Measurements from ENCODE around the gene NFE2L2. TPM values are rescaled to one million over a fixed set of nuclear protein-coding genes. Genes with fewer than 3 reads are reported as not detected.

The NFE2L2 gene
- 21.4 to 26.3 TPM (median 22.7 TPM) in 3 replicates for total RNA-seq (2021)
- percentile 84 among the genes with signal in this experiment for Bru-seq, nascent RNA
- long read RNA-seq, experiment 1, transcript NFE2L2-202 (5 exons, 2,651 nt) = minor isoform, 6 of 133 reads
- long read RNA-seq, experiment 1, transcript NFE2L2-201 (5 exons, 2,853 nt) = major isoform, 117 of 133 reads
- long read RNA-seq, experiment 1, partial matches to known transcripts = 2 of 133 reads
- long read RNA-seq, experiment 1, other reads (novel, unspliced or antisense) = 8 of 133 reads
- long read RNA-seq, experiment 2, transcript NFE2L2-201 (5 exons, 2,853 nt) = major isoform, 19 of 33 reads
- long read RNA-seq, experiment 2, partial matches to known transcripts = 2 of 33 reads
- long read RNA-seq, experiment 2, other reads (novel, unspliced or antisense) = 12 of 33 reads
- long read RNA-seq, experiment 3, partial matches to known transcripts = 0 of 6 reads
- long read RNA-seq, experiment 3, other reads (novel, unspliced or antisense) = 3 of 6 reads

DNA sequence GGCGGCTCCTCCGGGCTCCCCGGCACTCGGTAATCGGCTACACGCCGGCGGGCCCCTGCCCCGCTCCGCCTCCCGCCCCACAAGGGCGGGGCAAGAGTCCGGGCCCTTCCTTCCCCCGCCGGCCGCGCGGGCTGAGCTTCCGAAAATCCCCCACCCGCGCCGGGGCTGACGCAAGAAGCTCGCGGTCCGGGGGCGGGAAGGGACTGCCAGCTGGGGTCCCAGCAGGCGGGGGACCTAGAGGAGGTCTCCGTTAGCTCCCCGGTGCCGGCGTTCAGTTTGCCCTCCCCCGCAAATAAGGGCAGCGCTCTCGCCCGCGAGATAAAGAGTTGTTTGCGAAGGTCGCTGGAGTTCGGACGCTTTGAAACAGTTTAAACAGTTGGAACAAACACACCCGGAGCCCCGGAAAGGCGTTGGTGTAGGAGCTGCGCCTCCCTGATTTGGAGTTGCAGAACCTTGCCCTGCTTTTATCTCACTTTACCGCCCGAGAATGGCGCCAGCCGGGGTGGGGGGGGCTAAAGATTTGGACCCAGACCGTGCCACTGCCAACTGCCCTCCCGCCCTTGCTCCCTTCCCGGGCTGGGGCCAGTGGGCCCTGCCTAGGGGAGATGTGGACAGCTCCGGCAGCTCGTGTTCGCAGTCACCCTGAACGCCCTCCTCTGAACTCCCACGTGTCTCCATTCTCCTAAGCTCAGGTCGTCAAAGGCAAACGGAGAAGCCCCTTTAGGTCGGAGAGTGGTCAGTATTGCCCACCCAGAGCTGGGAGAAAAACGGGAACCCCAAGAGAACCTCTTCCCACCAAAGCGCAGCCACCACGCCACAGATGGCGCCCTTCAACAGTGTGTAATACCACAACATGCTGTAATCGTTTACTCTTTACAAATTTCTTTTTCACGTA, at the start of gene NFE2L2:
NFE2L2 (minus strand) TSS at position 35 of the 895 bp plus-strand sequence. CDS start 151 bp downstream, outside the sequence.
- Mint-ChIP-seq H3K36me3 (no peaks in the 10 kb centered on the region), H3K27ac (peak within 1 kb of the TSS; percentile 70), H3K9me3 (no peaks in the 10 kb centered on the region), H3K4me3 (peak within 1 kb of the TSS; percentile 84), H3K27me3 (ENCODE audit: low read depth) (no peaks in the 10 kb centered on the region), H3K4me1 (peaks cover 38% of the 10 kb centered on the region)
- ATAC-seq (peak; percentile 68), DNase-seq (ENCODE audit: low spot score) (peak; percentile 72)
- CTCF ChIA-PET = interaction anchor here (0.6 to 4.8 kb wide), 13 partner anchors 10 to 151 kb away, joined by 3 to 34 read pairs (median 4); partner anchors contain the start of gene HNRNPA3
- POLR2A ChIA-PET = interaction anchor here (0.6 to 2.6 kb wide), 11 partner anchors 9 to 498 kb away, joined by 3 to 14 read pairs (median 5); partner anchors contain the start of genes AGPS and HNRNPA3
- TF ChIP-seq CREM (CRISPR knock-in tag; IDR thresholded peaks at IDR 0.05) = 0 out of 2 replicates have a peak, but pooled peaks have one; percentile 3
- peak; percentile 41 for TF ChIP-seq SP1 (CRISPR knock-in tag; conservative IDR thresholded peaks at IDR 0.05)
- TF ChIP-seq, protein P1, sequence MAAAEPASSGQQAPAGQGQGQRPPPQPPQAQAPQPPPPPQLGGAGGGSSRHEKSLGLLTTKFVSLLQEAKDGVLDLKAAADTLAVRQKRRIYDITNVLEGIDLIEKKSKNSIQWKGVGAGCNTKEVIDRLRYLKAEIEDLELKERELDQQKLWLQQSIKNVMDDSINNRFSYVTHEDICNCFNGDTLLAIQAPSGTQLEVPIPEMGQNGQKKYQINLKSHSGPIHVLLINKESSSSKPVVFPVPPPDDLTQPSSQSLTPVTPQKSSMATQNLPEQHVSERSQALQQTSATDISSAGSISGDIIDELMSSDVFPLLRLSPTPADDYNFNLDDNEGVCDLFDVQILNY (CRISPR knock-in tag; IDR thresholded peaks at IDR 0.05) = peak; percentile 80; the same call in 1 of the 2 replicates
- TF ChIP-seq, protein P2, sequence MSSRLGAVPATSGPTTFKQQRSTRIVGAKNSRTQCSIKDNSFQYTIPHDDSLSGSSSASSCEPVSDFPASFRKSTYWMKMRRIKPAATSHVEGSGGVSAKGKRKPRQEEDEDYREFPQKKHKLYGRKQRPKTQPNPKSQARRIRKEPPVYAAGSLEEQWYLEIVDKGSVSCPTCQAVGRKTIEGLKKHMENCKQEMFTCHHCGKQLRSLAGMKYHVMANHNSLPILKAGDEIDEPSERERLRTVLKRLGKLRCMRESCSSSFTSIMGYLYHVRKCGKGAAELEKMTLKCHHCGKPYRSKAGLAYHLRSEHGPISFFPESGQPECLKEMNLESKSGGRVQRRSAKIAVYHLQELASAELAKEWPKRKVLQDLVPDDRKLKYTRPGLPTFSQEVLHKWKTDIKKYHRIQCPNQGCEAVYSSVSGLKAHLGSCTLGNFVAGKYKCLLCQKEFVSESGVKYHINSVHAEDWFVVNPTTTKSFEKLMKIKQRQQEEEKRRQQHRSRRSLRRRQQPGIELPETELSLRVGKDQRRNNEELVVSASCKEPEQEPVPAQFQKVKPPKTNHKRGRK (CRISPR knock-in tag; IDR thresholded peaks at IDR 0.05; ENCODE audit: borderline replicate concordance) = no peak
- peak; percentile 92 for TF ChIP-seq ZNF423 (CRISPR knock-in tag; IDR thresholded peaks at IDR 0.05)
- TF ChIP-seq, protein P3, sequence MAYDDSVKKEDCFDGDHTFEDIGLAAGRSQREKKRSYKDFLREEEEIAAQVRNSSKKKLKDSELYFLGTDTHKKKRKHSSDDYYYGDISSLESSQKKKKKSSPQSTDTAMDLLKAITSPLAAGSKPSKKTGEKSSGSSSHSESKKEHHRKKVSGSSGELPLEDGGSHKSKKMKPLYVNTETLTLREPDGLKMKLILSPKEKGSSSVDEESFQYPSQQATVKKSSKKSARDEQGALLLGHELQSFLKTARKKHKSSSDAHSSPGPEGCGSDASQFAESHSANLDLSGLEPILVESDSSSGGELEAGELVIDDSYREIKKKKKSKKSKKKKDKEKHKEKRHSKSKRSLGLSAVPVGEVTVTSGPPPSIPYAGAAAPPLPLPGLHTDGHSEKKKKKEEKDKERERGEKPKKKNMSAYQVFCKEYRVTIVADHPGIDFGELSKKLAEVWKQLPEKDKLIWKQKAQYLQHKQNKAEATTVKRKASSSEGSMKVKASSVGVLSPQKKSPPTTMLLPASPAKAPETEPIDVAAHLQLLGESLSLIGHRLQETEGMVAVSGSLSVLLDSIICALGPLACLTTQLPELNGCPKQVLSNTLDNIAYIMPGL (CRISPR knock-in tag; IDR thresholded peaks at IDR 0.05) = 0 out of 2 replicates have a peak, but pooled peaks have one; percentile 25
- TF ChIP-seq FOXP1 (CRISPR knock-in tag; IDR thresholded peaks at IDR 0.05; ENCODE audit: borderline replicate concordance) = peak; percentile 3; the same call in 1 of the 2 replicates
- no peak for TF ChIP-seq CREB1 (CRISPR knock-in tag; IDR thresholded peaks at IDR 0.05)
- 0 out of 2 replicates have a peak, but pooled peaks have one; percentile 10 for TF ChIP-seq ZNF219 (CRISPR knock-in tag; IDR thresholded peaks at IDR 0.05; ENCODE audit: borderline replicate concordance)
- TF ChIP-seq ZBTB21 (CRISPR knock-in tag; IDR thresholded peaks at IDR 0.05; ENCODE audit: borderline replicate concordance) = no peak
- peak; percentile 62; the same call in 1 of the 2 replicates for TF ChIP-seq NFE2L1 (CRISPR knock-in tag; IDR thresholded peaks at IDR 0.05)
- peak; percentile 99 for TF ChIP-seq GABPB1 (CRISPR knock-in tag; IDR thresholded peaks at IDR 0.05)
- TF ChIP-seq, protein P4, sequence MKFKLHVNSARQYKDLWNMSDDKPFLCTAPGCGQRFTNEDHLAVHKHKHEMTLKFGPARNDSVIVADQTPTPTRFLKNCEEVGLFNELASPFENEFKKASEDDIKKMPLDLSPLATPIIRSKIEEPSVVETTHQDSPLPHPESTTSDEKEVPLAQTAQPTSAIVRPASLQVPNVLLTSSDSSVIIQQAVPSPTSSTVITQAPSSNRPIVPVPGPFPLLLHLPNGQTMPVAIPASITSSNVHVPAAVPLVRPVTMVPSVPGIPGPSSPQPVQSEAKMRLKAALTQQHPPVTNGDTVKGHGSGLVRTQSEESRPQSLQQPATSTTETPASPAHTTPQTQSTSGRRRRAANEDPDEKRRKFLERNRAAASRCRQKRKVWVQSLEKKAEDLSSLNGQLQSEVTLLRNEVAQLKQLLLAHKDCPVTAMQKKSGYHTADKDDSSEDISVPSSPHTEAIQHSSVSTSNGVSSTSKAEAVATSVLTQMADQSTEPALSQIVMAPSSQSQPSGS (CRISPR knock-in tag; IDR thresholded peaks at IDR 0.05; ENCODE audit: borderline replicate concordance, low read depth) = 0 out of 2 replicates have a peak, but pooled peaks have one; percentile 20
- TF ChIP-seq, protein P5, sequence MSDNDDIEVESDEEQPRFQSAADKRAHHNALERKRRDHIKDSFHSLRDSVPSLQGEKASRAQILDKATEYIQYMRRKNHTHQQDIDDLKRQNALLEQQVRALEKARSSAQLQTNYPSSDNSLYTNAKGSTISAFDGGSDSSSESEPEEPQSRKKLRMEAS (CRISPR knock-in tag; IDR thresholded peaks at IDR 0.05) = peak; percentile 79
- 0 out of 2 replicates have a peak, but pooled peaks have one; percentile 56 for TF ChIP-seq ESRRA (CRISPR knock-in tag; IDR thresholded peaks at IDR 0.05; ENCODE audit: borderline replicate concordance)
